ENCODE measurements around the gene SCN3B. TPM values are rescaled to one million over a fixed set of nuclear protein-coding genes. Genes with fewer than 3 reads are reported as not detected.

SCN3B gene
- 0.16 and 2.3 TPM in 2 replicates for total RNA-seq

GRCh38 chr11:123654566-123655081 is at the start of gene SCN3B:
SCN3B (minus strand) TSS chr11:123654624; CDS start chr11:123653801, 823 bp downstream.

Other genes with a start within 250 kb of the SCN3B start
- gene GRAMD1B, start 224.4 kb downstream of the SCN3B start, total RNA-seq: 1.9 and 2.0 TPM in 2 replicates
- 5.0 and 10.7 TPM in 2 replicates for gene ZNF202, start 87.0 kb upstream of the SCN3B start, total RNA-seq
- not detected in 2 replicates for gene OR6X1, start 99.9 kb upstream of the SCN3B start, total RNA-seq
- not detected in 2 replicates for gene OR6M1, start 151.7 kb upstream of the SCN3B start, total RNA-seq
- not detected in 2 replicates for gene TMEM225, start 231.0 kb upstream of the SCN3B start, total RNA-seq
- not detected in 2 replicates for gene OR8D4, start 247.5 kb upstream of the SCN3B start, total RNA-seq

Data from bladder microvascular endothelial cell (primary cell).